ENCODE data around the gene FGF10. TPM values are rescaled to one million over a fixed set of nuclear protein-coding genes. Genes with fewer than 3 reads are reported as not detected.

FGF10 gene
- total RNA-seq, 2 experiments from 2014 or later = not detected

- POLR2A ChIA-PET = no interaction called here
- CTCF ChIA-PET = no interaction called here
Observed at GRCh38 chr5:44360919-44361318, 28.3 kb downstream of the FGF10 start.

DNA sequence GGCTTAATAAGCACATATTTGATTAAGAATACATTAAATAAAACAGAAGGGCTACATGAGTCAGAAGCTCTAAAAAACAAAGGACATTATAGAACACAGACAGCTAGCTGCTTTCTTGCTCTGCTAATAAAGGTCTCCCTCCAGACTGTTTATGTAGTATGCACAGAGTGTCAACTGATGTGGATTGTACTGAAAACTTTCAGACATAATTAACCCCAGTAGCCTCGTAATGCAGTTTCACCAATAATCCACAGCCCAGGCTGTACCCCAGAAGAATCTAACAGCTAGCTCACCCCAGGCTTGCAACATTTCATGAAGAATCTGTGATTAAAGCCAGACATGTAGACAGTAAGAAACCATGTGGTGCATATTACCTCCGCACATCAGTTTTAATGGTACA lies 30.8 kb downstream of the FGF10 start:
- ChIA-PET CTCF (no interaction called here), POLR2A (no interaction called here)

DNA sequence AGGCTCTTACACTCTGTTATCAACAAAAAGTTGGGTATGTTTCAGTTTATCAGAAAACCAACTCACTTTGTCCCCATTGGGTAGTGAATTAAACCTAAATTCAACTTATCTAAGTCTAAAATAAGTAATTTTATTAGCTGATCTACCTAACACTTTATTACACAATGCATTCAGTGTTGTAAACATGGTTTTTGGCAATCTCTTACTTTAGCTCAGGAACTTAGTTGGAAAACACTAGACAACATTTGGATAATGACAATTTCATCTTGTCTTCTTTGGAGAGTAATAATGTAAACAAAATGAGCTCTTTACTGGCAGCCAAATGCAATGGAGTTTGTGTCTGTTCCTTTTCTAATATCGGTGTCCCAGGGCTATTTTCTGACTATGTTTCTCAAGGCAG lies 33.0 kb downstream of the FGF10 start:
- CTCF ChIA-PET = no interaction called here

DNA sequence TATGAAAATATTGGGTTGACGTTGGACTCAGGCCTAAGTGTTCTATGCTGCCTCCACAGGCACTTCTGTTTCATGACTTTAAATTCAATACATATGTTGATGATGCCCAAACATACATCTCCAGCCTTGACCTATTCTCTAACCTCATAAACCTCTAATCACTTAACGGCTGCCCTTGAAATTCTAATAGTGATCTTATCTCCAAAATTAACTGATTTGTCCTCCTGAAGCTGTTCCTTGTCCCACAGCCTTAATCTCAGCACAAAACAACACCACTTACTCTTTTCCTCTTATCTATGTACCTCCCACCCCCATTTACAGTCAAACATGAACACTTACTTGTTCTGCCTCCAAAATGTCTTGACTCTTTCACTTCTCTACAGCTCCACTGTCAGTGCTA lies 43.3 kb downstream of the FGF10 start:
- CTCF ChIA-PET = no interaction called here
- POLR2A ChIA-PET = no interaction called here

More for the DNA sequence above, 33.0 kb downstream of the FGF10 start:
- POLR2A ChIA-PET = no interaction called here

GRCh38 chr5:44336708-44337107 lies 52.5 kb downstream of the FGF10 start:
- POLR2A ChIA-PET = no interaction called here
- CTCF ChIA-PET = no interaction called here

- CTCF ChIA-PET = no interaction called here
Observed at GRCh38 chr5:44334622-44335021, 54.6 kb downstream of the FGF10 start.

GRCh38 chr5:44332285-44332971 lies 56.8 kb downstream of the FGF10 start:
- POLR2A ChIA-PET = no interaction called here
- CTCF ChIA-PET = no interaction called here

More at GRCh38 chr5:44334622-44335021, 54.6 kb downstream of the FGF10 start:
- POLR2A ChIA-PET = no interaction called here

GRCh38 chr5:44331471-44332050 lies 57.7 kb downstream of the FGF10 start:
- ChIA-PET CTCF (no interaction called here), POLR2A (no interaction called here)

GRCh38 chr5:44329716-44330115 lies 59.5 kb downstream of the FGF10 start:
- POLR2A ChIA-PET = no interaction called here

DNA sequence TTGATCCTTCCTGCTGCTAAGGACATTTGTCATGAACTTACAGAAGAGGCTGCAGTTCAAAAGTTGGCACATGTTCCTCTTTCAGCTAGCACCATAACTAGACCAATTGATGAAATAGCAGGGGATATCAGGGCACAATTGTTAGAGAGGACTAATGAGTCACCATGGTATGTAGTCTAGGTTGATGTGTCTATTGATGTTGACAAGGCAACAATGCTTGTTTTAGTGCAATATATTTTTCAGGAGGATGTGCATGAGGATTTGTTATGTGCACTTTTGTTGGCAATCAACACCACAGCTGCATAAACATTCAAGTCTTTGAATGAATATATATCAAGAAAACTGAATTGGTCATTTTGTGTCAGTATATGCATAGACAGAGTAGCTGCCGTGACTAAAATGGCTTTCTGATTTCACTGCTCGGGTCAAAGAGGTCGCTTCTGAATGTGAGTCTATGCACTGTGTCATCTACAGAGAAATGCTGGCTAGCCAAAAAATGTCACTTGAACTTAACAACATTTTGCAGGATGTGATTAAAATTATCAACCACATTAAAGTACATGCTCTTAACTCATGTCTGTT lies 68.0 kb downstream of the FGF10 start:
- POLR2A ChIA-PET = no interaction called here
- CTCF ChIA-PET = no interaction called here

More at GRCh38 chr5:44329716-44330115, 59.5 kb downstream of the FGF10 start:
- CTCF ChIA-PET = no interaction called here

GRCh38 chr5:44320188-44320587 lies 69.0 kb downstream of the FGF10 start:
- CTCF ChIA-PET = no interaction called here
- POLR2A ChIA-PET = no interaction called here

DNA sequence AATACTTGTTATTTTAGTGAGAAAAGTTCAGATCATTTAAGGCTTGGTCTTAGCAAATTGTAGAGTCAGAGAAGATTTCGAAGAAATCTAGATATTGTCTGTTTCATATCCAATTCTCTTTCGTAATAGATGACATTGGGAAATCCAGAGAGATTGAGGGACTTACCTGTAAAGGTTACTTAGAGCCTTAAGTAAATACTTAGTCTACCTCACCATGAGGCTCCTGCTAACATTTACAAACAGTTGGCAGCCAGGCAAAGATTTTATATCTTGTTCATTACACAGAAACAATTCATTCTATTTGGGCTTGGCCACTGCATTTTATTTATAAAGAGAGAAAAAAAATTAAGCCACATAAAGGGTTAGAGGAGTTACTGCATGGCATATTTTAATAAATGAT lies 70.3 kb downstream of the FGF10 start:
- POLR2A ChIA-PET = no interaction called here
- CTCF ChIA-PET = no interaction called here

DNA sequence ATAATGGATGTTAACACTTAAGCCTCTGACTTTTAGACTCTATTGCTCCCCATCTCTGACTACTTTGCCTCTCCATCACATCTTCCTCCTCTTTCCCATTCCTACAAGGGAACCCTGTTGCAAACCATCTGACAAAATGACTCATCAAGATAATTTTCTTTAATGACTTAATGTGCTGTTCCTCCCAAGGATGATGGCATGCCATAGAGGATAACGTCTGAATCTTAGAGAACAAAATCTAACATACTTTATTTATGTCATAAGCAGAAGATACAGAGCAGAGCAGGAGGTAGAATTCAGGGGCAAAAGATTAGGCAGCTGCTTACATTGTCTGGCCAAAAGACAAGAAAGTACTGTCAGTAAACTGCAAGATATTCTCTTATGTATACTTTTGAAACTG lies 76.8 kb downstream of the FGF10 start:
- CTCF ChIA-PET = no interaction called here
- POLR2A ChIA-PET = no interaction called here

DNA sequence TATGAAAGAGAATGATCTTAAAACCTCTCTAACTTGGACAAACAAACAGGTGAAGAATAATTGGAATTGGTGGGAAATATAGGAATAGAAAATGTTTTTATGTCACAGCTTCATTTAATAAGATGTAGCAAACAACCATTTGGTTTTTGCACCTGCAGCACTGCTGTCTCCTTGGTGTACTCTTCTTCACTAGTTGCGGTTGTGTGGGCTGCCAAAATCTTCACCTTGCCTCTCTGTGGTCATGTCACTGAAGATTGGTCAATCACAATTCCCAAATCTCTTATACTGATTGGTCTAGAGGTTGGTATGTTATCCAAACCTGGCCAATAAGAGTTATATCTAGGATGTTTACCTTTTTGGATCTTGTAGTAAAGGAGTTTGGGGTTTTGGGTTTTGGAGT lies 88.7 kb downstream of the FGF10 start:
- POLR2A ChIA-PET = no interaction called here

GRCh38 chr5:44299394-44299793 lies 89.8 kb downstream of the FGF10 start:
- ChIA-PET POLR2A (no interaction called here), CTCF (no interaction called here)

More for the DNA sequence above, 88.7 kb downstream of the FGF10 start:
- CTCF ChIA-PET = no interaction called here

DNA sequence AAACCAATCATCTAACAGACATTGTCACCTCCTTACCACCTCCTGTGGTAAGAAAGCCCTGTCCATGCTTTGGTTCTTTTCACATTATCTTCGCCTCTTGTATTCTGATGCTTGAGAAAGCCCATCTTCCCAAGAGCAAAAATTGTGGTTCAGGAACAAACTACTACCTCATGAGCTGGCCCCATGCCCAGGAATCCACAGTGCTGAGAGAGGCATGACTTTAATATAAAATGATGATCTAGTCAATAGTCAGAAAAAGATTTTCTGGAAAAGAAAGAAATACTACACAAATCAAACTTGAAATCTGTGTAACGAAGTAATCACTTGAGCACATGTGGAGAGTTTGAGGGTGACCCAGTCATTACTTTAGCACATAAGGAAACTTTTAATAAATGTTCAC lies 94.7 kb downstream of the FGF10 start:
- ChIA-PET POLR2A (no interaction called here), CTCF (no interaction called here)

DNA sequence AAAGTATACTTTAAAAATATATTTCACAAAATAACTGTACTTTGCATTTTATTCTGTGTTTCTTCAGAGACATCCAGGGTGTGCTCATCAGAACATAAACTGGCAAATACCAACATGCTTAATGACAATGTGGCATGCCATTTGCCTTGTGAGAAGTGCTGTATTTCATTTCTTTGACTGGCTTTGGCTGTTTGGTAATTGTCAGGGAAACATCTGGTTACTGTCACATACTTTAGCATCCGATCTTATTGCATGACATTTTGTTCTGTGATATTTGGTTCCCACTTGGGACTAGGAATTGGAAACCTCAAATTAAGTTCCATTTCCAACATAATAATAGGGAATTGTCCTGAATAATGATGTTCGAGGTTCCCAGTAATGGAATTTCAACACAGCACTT lies 96.5 kb downstream of the FGF10 start:
- CTCF ChIA-PET = interaction anchor here (0.5 kb wide), 1 partner anchor 661 kb away, joined by 3 read pairs; no protein-coding TSS in a partner anchor
- POLR2A ChIA-PET = no interaction called here

GRCh38 chr5:44278469-44278868 lies 110.8 kb downstream of the FGF10 start:
- ChIA-PET CTCF (no interaction called here), POLR2A (no interaction called here)

DNA sequence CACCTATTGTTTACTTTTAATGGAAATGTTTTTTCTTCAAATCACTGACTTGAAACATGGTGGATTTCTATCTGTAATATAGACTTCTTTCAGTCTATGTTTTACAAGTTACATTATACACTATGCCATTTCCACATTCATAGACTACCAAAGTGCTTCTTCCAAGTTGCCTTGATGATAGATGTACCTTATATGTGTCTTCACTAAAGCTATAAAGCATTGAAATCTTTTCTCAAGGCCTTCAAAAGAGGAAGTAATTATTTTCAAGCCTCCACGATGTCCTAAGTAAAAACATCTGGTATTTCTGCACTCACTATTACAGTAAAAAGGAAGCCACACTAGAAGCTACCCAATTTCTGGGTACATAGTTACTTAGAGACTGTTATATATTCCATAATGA lies 113.3 kb downstream of the FGF10 start:
- POLR2A ChIA-PET = no interaction called here

GRCh38 chr5:44275329-44275728 lies 113.9 kb downstream of the FGF10 start:
- ChIA-PET CTCF (no interaction called here), POLR2A (no interaction called here)

More for the DNA sequence above, 113.3 kb downstream of the FGF10 start:
- CTCF ChIA-PET = no interaction called here

DNA sequence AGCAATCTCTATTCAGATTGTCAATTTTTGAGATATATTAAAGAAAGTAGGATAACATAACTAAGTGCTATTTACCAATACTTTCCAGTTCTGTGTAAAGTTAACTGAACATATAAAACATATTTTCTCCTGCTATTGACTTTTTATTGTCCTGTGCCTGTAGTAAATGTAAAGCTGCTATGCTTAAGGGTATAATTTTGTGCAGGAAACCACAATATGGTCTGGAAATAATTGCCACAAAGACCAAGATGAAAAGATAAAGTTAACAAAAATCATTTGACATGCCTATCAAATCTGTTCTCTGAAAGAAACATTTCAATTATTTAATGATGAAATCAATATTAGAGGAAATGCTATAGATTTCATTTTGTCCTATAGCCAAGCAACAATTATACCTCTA lies 121.3 kb downstream of the FGF10 start:
- POLR2A ChIA-PET = no interaction called here
- CTCF ChIA-PET = interaction anchor here (0.7 kb wide), 1 partner anchor 81 kb away, joined by 3 read pairs; no protein-coding TSS in a partner anchor

Measured in activated CD8-positive, alpha-beta memory T cell treated with anti-CD3 and anti-CD28 coated beads for 36 hours (primary cell).